ENCODE results near the gene ALDH1A1.

Gene ALDH1A1

GRCh38 chr9:72925126-72925789 is 27.6 kb downstream of the ALDH1A1 start:
- TF ChIP-seq GATA3 (IDR thresholded peaks at IDR 0.05; ENCODE audit: low read depth, low read length): no peak
- TF ChIP-seq GATA2 (IDR thresholded peaks at IDR 0.05; ENCODE audit: low read depth, low read length): no peak

- TF ChIP-seq GATA3 (IDR thresholded peaks at IDR 0.05; ENCODE audit: low read depth, low read length) (no peak), GATA2 (IDR thresholded peaks at IDR 0.05; ENCODE audit: low read depth, low read length) (no peak)
Observed at GRCh38 chr9:72924154-72924790, 28.6 kb downstream of the ALDH1A1 start.

GRCh38 chr9:72923077-72923476 is 29.8 kb downstream of the ALDH1A1 start:
- TF ChIP-seq GATA3 (IDR thresholded peaks at IDR 0.05; ENCODE audit: low read depth, low read length) (no peak), GATA2 (IDR thresholded peaks at IDR 0.05; ENCODE audit: low read depth, low read length) (no peak)

- no peak for TF ChIP-seq GATA2 (IDR thresholded peaks at IDR 0.05; ENCODE audit: low read depth, low read length)
- TF ChIP-seq GATA3 (IDR thresholded peaks at IDR 0.05; ENCODE audit: low read depth, low read length): no peak
Observed at GRCh38 chr9:72921888-72922654, 30.8 kb downstream of the ALDH1A1 start.

GRCh38 chr9:72919246-72919945 is 33.5 kb downstream of the ALDH1A1 start:
- TF ChIP-seq GATA3 (IDR thresholded peaks at IDR 0.05; ENCODE audit: low read depth, low read length) (no peak), GATA2 (IDR thresholded peaks at IDR 0.05; ENCODE audit: low read depth, low read length) (no peak)

GRCh38 chr9:72917892-72918509 is 34.9 kb downstream of the ALDH1A1 start:
- no peak for TF ChIP-seq GATA2 (IDR thresholded peaks at IDR 0.05; ENCODE audit: low read depth, low read length)
- TF ChIP-seq GATA3 (IDR thresholded peaks at IDR 0.05; ENCODE audit: low read depth, low read length): no peak

GRCh38 chr9:72915659-72916058 is 37.2 kb downstream of the ALDH1A1 start:
- TF ChIP-seq GATA2 (IDR thresholded peaks at IDR 0.05; ENCODE audit: low read depth, low read length) (no peak), GATA3 (IDR thresholded peaks at IDR 0.05; ENCODE audit: low read depth, low read length) (no peak)

- TF ChIP-seq GATA3 (IDR thresholded peaks at IDR 0.05; ENCODE audit: low read depth, low read length) (no peak), GATA2 (IDR thresholded peaks at IDR 0.05; ENCODE audit: low read depth, low read length) (no peak)
Observed at GRCh38 chr9:72914750-72915149, 38.1 kb downstream of the ALDH1A1 start.

GRCh38 chr9:72913382-72914009 is 39.4 kb downstream of the ALDH1A1 start:
- TF ChIP-seq GATA2 (IDR thresholded peaks at IDR 0.05; ENCODE audit: low read depth, low read length): no peak
- no peak for TF ChIP-seq GATA3 (IDR thresholded peaks at IDR 0.05; ENCODE audit: low read depth, low read length)

- no peak for TF ChIP-seq GATA2 (IDR thresholded peaks at IDR 0.05; ENCODE audit: low read depth, low read length)
- no peak for TF ChIP-seq GATA3 (IDR thresholded peaks at IDR 0.05; ENCODE audit: low read depth, low read length)
Observed at GRCh38 chr9:72912476-72913381, 40.1 kb downstream of the ALDH1A1 start.

GRCh38 chr9:72911816-72912215 is 41.0 kb downstream of the ALDH1A1 start:
- TF ChIP-seq GATA2 (IDR thresholded peaks at IDR 0.05; ENCODE audit: low read depth, low read length) (no peak), GATA3 (IDR thresholded peaks at IDR 0.05; ENCODE audit: low read depth, low read length) (no peak)

GRCh38 chr9:72911247-72911775 is 41.5 kb downstream of the ALDH1A1 start:
- no peak for TF ChIP-seq GATA2 (IDR thresholded peaks at IDR 0.05; ENCODE audit: low read depth, low read length)
- no peak for TF ChIP-seq GATA3 (IDR thresholded peaks at IDR 0.05; ENCODE audit: low read depth, low read length)

All from SH-SY5Y (cell line).